Activated T-cell treated with anti-CD3 and anti-CD28 coated beads for 4 hours (primary cell): ENCODE data around the gene CDK9.
A peak's percentile ranks its signal among the peaks of the same experiment; 100 is the strongest.
"Not testable (repeated sequence)": the region's sequence is repeated elsewhere in the genome, so short reads cannot be mapped to it uniquely, and the experiment has no call there.

Experiments used
- DNase-seq: peaks from one replicate; pipeline ENCODE4 v3.0.0-alpha.2; 2020

The CDK9 gene

DNA sequence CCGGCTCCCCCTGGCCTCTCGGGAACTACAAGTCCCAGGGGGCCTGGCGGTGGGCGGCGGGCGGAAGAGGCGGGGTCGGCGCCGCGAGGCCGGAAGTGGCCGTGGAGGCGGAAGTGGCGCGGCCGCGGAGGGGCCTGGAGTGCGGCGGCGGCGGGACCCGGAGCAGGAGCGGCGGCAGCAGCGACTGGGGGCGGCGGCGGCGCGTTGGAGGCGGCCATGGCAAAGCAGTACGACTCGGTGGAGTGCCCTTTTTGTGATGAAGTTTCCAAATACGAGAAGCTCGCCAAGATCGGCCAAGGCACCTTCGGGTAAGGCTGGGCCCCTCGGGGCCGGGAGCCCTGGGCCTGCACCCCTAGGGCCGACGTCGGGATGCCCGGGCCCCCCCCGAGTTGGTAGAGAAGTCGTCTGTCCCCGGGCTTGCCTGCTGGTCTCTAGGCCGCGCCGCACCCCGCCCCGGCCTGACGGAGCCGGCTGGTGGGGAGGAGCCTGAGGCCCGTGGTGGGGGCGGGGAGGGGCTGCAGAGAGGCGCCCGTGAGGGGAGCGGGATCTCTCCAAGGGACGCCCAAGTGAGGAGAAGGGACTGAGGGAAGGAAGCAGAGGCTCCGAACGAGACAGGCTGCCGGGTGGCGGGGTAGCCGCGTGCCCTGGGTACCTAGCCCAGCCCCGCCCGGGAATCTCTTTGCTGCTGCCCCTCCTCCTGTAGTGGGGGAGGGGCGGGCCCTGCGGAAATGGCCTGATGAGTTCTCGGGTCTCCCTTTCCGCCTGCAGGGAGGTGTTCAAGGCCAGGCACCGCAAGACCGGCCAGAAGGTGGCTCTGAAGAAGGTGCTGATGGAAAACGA is at the start of gene CDK9:
Gene CDK9, plus strand, starts transcription at position 102 of the 840 bp plus-strand sequence. Its CDS starts 115 bp downstream, at position 217.
- peak; percentile 92 for DNase-seq

DNA sequence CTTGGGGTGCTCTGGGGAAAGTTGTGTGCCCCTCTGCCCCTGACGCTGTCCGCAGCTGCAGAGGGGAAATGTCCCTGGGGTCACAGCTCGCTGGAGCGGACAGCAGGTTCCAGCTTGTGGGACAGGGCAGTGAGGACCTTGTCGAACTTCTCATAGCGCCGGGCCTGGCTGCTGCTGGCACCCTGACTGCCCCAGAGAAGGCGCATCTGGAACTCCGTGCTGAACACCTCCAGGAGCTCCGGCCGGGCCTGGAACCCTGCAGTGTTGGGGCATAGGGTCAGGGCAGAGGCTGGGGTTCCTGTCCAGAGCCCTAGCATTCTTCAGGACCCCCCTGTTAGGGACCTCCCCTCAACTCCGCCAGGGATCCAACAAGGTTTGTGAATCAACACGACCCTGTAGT is 47.2 kb upstream of the CDK9 start:
- DNase-seq: no peak

DNA sequence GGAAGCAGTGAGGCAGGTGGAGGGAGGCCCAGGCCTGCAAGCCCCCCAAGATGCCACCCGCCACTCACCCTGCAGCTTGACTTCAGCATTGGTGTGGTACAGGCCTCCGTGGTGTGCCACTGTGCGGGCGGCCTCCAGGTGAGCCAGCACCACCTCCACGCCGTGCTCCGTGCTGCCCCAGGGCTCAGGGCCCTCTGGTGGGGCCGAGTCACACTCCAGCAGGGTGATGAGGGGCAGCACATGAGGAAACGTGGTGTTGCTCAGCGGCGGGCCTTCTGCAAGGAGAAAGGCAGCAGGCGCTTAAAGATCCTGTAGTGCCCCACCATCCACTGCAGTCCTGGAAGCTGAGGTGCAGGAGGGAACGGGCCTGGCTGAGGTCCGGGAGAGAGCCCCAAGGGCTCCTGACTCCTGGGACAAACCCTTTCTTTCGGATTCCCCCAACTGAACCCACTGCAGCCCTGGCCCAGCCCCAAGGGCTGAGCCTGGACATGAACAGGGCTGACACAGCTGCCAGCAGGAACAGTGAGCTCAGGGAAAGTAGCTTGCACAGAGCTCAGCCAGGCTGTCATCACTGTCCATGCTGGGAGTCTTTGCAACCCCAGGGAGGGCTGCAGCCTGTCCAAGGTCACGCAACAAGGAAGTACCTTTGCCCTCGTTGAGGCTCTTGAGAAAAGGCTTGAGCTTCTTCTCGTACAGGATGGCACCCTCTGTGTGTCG is 46.1 kb upstream of the CDK9 start:
- DNase-seq: no peak

DNA sequence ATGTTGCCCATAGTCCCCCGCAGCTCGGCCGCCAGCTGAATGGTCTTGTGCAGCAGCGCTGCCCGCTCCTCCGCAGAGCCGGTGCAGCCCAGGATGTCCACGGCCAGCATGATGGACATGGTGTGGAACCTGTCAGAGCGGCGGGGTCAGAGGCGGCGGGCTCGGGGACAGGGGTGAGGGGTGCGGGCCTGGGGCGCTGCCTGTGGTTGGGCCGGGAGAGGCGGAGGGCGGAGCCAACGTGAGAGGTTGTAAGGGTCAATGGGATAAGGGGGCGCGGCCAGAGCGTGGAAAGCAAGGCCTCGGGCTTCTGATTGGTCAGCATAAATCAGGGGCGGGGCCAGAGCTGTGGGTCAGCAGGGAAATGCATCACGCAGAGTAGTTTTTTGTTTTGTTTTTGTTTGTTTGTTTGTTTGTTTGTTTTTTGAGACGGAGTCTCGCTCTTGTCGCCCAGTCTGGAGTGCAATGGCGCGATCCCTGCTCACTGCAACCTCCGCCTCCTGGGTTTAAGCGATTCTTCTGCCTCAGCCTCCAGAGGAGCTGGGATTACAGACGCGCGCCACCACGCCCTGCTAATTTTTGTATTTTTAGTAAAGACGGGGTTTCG is 43.9 kb upstream of the CDK9 start:
- DNase-seq: no peak

DNA sequence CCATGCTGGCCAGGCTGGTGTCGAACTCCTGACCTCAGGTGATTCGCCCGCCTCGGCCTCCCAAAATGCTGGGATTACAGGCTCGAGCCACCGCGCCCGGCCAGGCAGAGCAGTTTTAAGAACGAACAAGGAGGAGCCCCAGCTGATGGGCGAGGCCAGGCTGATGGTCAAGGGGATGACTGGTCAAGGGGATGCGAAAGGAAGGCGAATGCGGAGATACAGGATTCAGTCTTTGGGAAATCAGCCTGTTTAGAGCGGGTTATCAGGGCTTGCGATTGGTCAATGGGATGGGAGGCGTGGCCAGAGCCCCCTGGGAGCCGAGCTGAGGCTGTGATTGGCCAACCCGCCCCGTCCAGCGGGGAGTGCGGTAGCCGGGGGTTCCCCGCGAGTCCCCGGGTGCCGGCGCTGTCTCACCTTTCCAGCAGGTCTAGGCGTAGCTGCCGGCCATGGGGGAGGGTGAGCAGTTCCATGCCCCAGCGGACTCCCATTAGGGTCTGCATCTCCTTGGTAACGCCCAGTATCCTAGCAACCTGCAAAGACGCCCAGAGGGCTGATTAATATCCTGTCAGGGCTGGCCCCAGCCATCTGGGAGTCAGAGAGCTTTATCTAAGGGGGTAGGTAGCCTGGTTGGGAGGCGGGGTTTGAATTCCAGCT is 43.3 kb upstream of the CDK9 start:
- no peak for DNase-seq

DNA sequence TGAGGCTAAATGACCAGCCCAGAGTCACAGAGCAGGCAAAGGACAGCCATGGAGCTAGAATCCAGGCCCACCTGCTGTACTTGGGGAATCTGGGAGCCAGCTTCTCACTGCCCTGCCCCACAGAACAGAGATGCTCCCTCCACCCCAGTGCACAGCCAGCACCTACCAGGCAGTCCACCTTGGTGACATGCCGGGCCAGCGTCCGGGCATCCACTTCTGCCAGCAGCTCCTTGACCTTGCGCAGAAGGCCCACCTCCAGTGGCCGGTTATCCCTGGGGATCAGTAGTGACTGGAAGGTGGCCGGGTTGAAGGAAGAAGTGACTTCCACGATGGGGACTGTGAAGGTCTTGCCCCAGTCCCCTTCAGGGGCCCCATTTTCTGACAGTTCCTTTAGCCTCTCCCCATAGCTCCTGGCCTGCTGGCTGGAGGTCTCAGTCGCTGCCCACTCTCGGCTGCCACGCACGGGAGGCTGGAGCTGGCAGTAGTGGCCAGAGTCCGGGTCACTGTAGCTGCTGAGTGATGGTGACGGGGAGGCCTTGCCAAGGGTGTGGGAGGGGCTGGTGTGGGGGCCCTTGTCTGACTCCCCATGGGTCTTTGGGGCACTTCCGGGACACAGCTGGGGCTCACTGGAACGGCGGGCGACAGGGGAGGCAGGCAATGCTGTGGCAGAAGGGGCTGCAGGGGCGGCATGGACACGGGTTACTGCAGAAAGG is 41.3 kb upstream of the CDK9 start:
- no peak for DNase-seq

DNA sequence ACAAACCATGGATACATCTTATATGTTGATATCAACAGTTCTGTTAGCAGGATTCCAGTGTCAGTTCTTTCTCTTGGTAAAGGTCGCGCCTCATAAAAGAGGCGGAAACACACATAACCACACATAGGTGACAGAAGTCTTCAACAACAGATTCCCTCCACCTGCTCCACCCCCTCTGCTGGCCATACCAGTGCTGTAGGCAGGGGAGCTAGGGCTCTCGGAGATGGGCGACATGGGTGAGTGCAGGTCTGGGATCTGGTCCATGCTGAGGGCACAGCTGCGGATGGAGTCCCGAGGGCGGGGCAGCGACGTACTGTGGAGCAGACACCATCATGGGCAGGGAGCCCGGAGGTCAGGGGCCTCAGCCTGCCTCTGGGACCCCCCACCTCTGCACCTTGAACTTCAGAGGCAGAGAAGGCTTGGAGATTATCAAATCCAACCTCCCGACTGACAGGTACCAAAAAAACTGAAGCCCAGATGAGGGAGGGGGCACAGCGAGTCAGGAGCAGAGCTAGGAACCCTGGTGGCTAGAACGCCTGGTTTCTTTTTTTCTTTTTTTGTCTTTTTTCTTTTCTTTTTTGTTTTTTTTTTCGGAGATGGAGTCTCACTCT is 38.8 kb upstream of the CDK9 start:
- no peak for DNase-seq

DNA sequence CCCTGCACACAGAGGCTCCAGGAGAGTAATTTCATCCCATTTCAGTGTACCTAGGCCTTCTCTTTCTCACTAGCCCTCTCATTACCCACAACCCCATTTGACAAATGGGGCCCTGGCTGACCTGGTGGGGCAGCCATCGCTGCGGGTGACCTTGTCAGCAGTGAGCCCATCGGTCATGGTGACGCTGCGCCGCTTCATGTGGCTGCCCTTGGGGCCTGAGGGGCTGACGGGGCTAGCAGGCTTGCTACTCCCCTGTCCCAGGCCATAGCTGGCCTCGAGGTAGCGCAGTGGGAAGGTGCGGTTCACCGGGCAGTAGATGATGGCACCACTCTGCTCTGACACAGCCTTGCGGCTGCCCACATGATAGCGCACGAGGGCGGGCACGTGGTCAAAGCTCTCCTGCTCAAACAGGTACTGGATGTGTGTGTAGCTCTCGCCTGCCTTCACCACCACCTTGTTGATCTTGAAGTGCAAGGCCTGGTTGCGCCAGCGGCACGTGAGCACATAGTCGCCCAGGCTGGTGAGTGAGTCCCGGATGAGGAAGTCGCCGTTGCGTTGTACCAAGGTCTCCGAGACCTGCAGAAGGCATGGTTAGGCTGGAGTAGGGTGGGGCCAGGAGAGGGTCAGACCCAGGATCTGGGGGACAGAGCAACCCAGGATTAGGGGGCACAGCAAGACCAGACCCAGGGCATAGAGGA is 36.6 kb upstream of the CDK9 start:
- no peak for DNase-seq

DNA sequence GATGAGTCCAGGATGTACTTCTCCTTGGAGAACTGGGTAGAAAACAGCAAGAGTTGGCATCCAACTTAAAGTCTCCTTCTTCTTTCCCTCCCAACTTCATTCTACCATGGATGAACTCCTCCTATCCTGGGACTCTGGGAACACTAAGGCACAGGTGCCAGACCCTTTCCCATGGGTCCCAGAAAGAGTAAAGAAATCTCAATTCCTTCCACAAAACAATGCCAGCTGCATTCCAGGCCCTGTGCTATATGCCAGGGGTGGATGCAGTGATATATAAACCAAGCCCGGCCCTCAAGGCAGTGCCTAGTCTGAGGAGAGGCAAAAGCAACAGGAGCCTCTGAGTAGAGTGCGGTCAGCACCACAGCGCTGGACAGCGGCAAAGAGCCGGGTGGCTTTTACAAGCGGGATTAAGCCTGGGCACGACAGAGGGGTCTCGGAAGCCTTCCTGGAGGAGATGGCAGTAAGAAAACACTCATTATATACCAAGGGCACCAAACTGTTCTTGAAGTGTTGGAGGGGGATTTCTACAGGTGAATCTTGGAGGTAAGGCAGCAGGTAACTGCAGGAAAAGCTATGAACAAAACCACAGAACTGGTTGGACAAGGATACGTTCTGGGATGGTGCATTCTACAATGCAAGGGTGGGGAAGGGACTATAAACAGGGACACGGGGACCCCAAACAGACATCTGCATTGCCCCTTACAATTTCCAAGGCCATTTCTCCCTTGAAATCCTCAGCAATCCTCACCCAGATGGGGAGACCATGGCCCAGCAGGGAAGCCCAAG is 34.4 kb upstream of the CDK9 start:
- no peak for DNase-seq

DNA sequence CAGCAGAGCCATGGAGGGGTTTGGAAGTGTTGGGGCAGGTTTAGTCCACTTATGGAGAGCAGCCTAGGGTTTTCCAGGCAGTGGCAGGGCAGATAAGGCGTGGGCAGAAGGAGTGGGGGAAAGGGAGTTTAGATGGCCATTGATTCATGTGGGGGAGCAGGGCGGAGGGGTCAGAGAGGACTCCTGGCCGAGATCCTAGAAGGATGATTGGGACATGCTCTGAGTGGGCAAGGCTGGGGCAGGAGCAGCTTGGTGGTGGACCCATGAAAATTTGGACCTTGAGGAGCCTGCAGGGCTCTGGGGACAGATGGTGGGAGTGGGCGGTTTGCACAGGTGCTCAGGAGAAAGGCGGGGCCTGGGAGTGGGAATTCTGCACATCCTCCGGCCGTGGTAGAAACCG is 32.7 kb upstream of the CDK9 start:
- DNase-seq: no peak

DNA sequence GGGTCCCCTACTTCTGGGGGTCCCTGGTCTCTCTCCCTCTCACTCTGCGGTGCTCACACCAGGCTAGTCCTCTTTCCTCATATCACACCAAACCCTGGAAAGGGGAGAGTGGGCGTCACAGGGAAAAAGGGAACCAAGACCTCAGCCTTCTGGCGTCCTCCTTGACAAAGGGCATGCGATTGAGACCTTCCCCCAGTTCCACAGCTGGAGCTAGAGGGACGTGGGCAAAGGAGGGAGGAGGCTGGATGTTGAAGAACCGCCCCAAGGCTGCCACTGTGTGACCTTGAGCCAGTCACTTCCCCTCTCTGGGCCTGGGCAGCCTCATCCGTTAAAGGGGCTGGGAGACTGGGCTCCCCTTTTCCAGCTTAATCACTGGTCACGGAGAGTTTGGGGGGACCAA is 32.2 kb upstream of the CDK9 start:
- no peak for DNase-seq

DNA sequence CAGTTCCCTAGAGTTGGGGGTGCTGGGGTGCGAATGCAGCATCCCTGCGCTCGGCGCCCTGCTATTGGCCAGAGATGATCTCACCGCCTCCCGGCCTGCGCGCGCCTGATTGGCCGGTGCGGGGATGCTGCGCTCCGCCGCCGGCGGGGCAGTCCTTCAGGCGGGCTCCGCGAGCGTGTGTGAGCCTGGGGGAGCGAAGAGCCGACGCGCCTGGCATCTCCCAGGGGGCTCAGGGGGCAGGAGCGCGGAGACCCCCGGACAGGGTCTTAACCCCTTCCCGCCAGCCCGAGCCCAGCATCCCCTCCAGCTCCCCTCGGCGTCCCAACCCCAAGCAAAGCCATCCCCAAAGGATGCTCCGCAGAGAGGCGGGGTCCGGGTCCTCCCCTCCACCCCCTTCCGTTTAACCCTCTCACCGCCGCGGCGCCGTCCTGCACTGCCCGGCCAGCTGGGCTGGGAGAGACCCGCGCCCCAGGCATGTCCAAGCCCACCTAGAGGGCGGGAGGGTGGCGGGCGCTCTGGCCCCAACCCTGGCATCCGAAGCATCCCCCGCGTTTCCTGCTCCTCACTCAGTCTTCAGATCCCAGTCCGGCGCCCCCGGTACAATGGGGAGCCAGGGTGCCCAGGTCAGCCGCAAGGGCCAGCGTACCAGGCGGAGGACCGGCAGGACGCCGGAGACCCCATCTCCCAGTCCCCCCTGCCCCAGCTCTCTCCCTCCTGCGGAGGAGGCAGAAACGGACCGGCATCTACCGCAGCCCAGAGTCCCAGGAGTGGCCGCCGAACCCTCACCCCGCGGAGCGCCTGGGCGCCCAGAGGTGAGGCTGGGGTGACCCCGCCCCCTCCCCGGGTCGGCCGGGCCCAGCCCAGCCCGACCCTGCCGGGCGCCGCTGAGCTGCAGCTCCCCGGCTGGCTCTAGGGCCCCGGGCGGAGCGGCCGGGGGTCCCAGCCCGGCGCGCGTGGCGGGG is 31.5 kb upstream of the CDK9 start:
- DNase-seq: no peak

DNA sequence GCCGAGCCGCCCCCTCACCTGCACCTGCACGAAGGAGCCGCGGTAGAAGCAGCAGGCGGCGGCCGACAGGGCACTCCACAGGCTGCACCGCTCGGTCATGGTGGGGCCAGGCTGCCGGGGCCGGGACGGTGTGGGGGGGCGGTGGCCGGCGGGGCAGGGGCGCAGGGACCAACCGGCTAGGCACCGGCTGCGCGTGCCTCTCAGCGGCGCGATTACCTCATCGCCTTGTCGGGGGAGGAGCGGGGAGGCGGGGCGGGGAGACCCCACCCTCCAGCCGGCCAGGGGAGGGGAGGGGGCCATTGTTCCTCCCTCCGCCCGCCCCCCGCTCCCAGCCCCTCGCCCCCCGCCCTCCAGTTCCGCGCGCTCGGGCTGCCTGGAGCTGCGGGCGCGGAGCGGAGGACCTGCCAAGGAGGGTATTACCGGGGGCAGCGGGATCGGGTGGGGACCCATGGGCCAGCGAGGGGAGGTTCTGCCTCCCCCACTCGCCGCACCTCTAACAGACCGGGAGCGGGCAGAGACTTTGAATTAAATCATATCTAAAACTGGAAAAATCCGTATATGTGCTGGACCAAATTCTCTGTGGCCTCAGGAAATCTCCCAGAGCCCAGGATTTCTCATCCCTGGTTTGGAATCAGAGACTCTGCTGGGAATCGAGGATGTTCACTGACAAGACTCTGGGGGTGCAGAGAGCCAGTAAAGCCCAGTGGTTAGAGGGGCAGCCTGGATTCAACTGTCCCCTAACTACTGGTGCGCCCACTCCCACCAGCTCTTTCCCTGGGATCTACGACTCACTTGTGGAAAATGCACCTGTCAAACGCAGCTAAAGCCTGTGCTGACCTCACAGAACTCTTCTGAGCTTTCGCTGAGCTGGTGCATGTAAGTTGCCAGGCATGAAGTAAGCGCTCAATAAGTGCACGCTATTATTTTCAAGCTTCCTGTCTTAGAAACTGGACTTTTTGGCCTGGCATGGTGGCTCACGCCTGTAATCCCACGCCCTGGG is 30.5 kb upstream of the CDK9 start:
- no peak for DNase-seq

DNA sequence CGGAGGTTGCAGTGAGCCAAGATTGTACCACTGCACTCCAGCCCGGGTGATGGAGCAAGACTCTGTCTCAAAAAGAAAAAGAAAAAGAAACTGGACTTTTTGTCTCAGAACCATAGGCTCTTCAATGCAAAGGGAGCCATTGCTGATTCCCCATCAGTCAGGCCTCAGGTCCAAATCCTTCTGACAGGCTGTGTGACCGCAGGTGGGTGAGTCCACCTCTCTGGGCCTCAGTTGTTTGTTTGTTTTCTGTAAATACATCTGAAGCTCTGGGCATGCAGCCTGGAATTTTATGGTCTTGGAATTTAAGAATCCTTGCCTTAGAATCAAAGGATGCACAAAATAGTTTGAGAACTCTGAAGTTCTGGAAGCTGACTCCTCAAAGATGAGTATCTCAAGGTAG is 29.6 kb upstream of the CDK9 start:
- DNase-seq: no peak

DNA sequence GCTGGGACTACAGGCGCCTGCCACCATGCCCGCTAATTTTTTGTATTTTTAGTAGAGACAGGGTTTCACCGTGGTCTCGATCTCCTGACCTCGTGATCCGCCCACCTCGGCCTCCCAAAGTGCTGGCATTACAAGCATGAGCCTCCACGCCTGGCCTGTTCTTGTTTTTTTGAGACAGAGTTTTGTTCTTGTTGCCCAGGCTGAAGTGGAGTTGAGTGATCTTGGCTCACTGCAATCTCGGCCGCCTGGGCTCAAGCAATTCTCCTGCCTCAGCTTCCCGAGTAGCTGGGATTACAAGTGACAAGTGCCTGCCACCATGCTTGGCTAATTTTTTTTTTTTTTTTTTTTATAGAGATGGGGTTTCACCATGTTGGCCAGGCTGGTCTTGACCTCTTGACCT is 29.1 kb upstream of the CDK9 start:
- DNase-seq: not testable (repeated sequence)

DNA sequence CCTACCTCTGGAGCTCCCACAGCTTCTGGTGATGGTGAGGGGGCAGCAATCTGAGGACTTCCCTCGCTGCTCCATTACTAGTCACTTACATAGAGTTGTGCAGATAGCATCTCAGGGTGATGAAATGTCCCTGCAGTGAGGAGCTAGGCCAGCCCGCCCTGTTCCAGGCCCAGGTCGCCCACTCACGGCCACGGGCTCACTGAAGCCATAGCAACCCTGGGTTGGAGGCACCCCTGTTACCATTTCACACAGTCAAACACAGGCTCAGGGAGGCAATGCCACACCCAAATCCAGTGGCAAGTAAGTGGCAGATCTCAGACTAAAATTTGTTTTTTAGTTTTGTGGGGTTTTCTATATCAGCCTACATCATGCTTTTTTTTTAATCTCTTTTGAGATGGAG is 27.0 kb upstream of the CDK9 start:
- DNase-seq: no peak

DNA sequence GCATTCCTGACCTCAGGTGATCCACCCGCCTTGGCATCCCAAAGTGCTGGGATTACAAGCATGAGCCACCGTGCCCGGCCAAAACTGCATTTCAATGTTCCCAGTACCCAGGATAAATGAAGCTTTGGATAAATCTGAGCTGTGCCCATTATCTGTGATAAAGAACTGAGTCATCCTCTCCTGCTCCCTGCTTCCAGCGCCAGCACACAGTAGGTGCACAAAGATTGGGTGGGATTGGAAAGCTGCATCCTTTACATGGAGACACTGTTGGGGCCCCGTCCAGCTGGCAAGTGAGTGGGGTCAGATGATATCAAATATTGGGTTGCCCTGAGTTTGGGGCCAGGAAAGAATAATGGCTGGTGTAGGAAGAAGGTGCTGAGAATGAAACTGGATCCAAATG is 24.8 kb upstream of the CDK9 start:
- DNase-seq: no peak

DNA sequence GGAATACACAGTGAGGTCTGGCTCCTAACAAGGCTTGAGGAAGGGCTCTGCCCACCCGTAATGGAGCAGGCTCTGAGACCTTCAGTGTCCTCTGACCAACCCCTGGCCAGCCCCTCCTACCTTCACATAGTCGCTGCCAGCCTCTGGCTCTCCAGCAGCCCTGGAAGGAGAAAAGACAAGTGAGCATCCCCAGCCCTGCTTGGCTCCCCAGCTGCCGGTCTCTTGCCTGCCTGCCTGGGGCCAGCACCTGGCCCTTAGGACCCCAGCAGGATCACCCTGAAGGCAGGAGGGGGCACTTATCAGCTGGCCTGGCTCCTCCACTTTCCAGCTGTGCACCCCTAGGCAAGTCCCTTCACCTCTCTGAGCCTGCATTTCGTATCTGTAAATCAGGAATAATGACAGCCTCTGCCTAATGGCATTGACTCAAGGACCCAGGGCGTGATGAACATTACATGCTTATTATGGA is 24.3 kb upstream of the CDK9 start:
- no peak for DNase-seq
